ENCODE data around the gene SDK1. TPM values are rescaled to one million over a fixed set of nuclear protein-coding genes. Genes with fewer than 3 reads are reported as not detected.

Gene SDK1
- polyA plus RNA-seq, 1 donor = 3.6 TPM

GRCh38 chr7:3892157-3892556 is 591.1 kb downstream of the SDK1 start:
- no peak for DNase-seq

- no peak for DNase-seq
Observed at GRCh38 chr7:3892686-3893085, 591.6 kb downstream of the SDK1 start.

- DNase-seq = no peak
Observed at GRCh38 chr7:3893151-3893788, 592.2 kb downstream of the SDK1 start.

GRCh38 chr7:3893789-3894153 is 592.7 kb downstream of the SDK1 start:
- no peak for DNase-seq

- DNase-seq = no peak
Observed at GRCh38 chr7:3895341-3896116, 594.5 kb downstream of the SDK1 start.

GRCh38 chr7:3896169-3896765 is 595.2 kb downstream of the SDK1 start:
- no peak for DNase-seq

GRCh38 chr7:3897430-3898372 is 596.6 kb downstream of the SDK1 start:
- DNase-seq = peak; percentile 37

GRCh38 chr7:3899559-3899991 is 598.5 kb downstream of the SDK1 start:
- DNase-seq = no peak

GRCh38 chr7:3908153-3908552 is 607.1 kb downstream of the SDK1 start:
- DNase-seq = no peak

GRCh38 chr7:3909128-3909527 is 608.1 kb downstream of the SDK1 start:
- DNase-seq = no peak

GRCh38 chr7:3910054-3910453 is 609.0 kb downstream of the SDK1 start:
- no peak for DNase-seq

- DNase-seq = no peak
Observed at GRCh38 chr7:3911685-3912084, 610.6 kb downstream of the SDK1 start.

GRCh38 chr7:3912291-3912690 is 611.2 kb downstream of the SDK1 start:
- DNase-seq = no peak

- no peak for DNase-seq
Observed at GRCh38 chr7:3914051-3914775, 613.2 kb downstream of the SDK1 start.

GRCh38 chr7:3915337-3915878 is 614.4 kb downstream of the SDK1 start:
- DNase-seq = no peak

GRCh38 chr7:3916146-3916545 is 615.1 kb downstream of the SDK1 start:
- DNase-seq = no peak

- DNase-seq = no peak
Observed at GRCh38 chr7:3917436-3917835, 616.4 kb downstream of the SDK1 start.

- DNase-seq = no peak
Observed at GRCh38 chr7:3918576-3918975, 617.5 kb downstream of the SDK1 start.

GRCh38 chr7:3922175-3922635 is 621.2 kb downstream of the SDK1 start:
- peak; percentile 47 for DNase-seq

- DNase-seq = no peak
Observed at GRCh38 chr7:3923307-3923918, 622.4 kb downstream of the SDK1 start.

GRCh38 chr7:3924277-3924676 is 623.2 kb downstream of the SDK1 start:
- no peak for DNase-seq

Data from hindlimb muscle (tissue), 1 donor.